K562 (cell line): Measurements from ENCODE around the gene HRC.
A peak's percentile ranks its signal among the peaks of the same experiment; 100 is the strongest.

ENCODE experiments used
- EP300 ChIP-seq: IDR thresholded peaks from 2 replicates; pipeline ENCODE4 v1.6.1; 2012; ENCODE audit warnings: low read length, improper control_type of control experiment
- NFATC3 ChIP-seq: fragments of 450-650 bp; IDR thresholded peaks from 2 replicates; pipeline ENCODE4 v1.6.1; 2017; ENCODE audit warnings: mild to moderate bottlenecking
- PHF21A ChIP-seq: fragments of 450-650 bp; IDR thresholded peaks from 2 replicates; pipeline ENCODE4 v1.6.1; 2017; ENCODE audit warnings: low read depth, borderline replicate concordance
- POLR2AphosphoS2 ChIP-seq: IDR thresholded peaks from 2 replicates; pipeline ENCODE4 v1.6.1; 2012; ENCODE audit warnings: low read length, improper control_type of control experiment
- RAD51 ChIP-seq: fragments of 450-650 bp; IDR thresholded peaks from 2 replicates; pipeline ENCODE4 v1.7.1; 2016; ENCODE audit warnings: low read depth, mild to moderate bottlenecking, borderline replicate concordance
- ZNF780A ChIP-seq: fragments of 250-450 bp; sonication (Bioruptor Pico); IDR thresholded peaks from 2 replicates; pipeline ENCODE4 v1.5.0; 2021; ENCODE audit warnings: mild to moderate bottlenecking
- TF ChIP-seq, protein P1 (sequence below), 3 experiments: IDR thresholded peaks in 2 of 3; conservative IDR thresholded peaks in 1 of 3; 2 replicates each; pipeline ENCODE4 v1.5.1; 2011 to 2012; ENCODE audit warnings: low read length in 3 of 3, mild to moderate bottlenecking in 3 of 3, control low read depth in 2 of 3, improper control_type of control experiment in 1 of 3, inconsistent platforms in 1 of 3, low read depth in 1 of 3, mixed read lengths in 1 of 3, moderate library complexity in 1 of 3; ENCODE audit not compliant: insufficient read depth in 2 of 3
- TF ChIP-seq, protein P2 (sequence below): fragments of 450-650 bp; IDR thresholded peaks from 2 replicates; pipeline ENCODE4 v1.6.1; 2016; ENCODE audit warnings: missing biosample characterization, missing genetic modification characterization

DNA sequence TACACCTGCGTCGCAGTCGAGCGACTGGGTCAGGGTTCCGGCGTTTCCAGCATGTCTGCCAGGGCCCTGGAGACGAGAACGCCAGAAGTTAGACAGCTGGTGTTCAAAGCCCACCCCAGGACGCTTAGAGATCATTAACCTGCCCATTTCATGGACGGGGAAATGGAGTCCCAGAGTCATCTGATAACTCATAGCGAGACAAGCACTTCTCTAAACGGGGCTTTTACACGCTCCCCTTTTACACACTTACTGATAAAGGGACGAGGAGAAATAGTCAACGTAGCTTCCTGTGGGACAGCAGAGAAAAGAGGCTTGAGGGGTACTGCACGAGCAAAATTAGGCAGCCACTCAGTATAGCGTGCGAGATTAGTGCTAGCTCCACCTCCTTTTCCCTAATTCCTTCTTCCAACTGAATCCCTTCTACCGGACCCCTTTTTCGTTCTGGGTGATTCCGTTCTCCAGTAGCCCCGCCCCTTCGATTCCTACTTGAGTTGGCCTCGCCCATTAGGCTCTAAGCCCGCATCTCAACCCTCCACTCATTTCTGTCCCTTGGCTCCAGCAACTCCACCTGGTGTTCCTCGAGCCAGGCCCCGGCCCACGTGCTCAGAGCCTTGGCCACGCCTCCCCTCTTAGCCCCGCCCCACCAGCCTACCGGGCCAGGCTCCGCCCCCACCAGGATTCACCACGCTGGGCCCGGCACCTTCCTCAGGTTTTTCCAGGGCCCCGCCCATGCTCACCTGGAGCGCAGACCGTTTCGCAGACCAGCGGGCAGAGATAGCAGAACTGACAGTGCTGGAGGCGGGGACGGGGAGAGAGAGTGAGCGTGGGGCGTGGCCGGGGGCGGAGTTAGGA, 3.7 kb downstream of the HRC start:
- peak; percentile 62; the same call in 1 of the 2 replicates for TF ChIP-seq POLR2AphosphoS2
- no peak for TF ChIP-seq NFATC3
- TF ChIP-seq RAD51 = peak; percentile 86
- TF ChIP-seq, protein P1, sequence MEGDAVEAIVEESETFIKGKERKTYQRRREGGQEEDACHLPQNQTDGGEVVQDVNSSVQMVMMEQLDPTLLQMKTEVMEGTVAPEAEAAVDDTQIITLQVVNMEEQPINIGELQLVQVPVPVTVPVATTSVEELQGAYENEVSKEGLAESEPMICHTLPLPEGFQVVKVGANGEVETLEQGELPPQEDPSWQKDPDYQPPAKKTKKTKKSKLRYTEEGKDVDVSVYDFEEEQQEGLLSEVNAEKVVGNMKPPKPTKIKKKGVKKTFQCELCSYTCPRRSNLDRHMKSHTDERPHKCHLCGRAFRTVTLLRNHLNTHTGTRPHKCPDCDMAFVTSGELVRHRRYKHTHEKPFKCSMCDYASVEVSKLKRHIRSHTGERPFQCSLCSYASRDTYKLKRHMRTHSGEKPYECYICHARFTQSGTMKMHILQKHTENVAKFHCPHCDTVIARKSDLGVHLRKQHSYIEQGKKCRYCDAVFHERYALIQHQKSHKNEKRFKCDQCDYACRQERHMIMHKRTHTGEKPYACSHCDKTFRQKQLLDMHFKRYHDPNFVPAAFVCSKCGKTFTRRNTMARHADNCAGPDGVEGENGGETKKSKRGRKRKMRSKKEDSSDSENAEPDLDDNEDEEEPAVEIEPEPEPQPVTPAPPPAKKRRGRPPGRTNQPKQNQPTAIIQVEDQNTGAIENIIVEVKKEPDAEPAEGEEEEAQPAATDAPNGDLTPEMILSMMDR (IDR thresholded peaks at IDR 0.05 in 2 of 3, conservative IDR thresholded peaks at IDR 0.05 in 1 of 3; ENCODE audit: insufficient read depth in 2 of 3, low read depth in 1 of 3, low read length in 3 of 3) = peak in 2 of 3 experiments; percentile 17 to 21; a peak in 1 of 6 replicates
- no peak for TF ChIP-seq EP300
- no peak for TF ChIP-seq ZNF780A (CRISPR knock-in tag)
- no peak for TF ChIP-seq PHF21A
- TF ChIP-seq, protein P2, sequence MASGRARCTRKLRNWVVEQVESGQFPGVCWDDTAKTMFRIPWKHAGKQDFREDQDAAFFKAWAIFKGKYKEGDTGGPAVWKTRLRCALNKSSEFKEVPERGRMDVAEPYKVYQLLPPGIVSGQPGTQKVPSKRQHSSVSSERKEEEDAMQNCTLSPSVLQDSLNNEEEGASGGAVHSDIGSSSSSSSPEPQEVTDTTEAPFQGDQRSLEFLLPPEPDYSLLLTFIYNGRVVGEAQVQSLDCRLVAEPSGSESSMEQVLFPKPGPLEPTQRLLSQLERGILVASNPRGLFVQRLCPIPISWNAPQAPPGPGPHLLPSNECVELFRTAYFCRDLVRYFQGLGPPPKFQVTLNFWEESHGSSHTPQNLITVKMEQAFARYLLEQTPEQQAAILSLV (tag) = no peak
